ENCODE results near the gene OLFML3. TPM values are rescaled to one million over a fixed set of nuclear protein-coding genes. Genes with fewer than 3 reads are reported as not detected.
A peak's percentile ranks its signal among the peaks of the same experiment; 100 is the strongest.

Gene OLFML3
- total and polyA plus RNA-seq, 2 of the 13 experiments (the other 11 are each of a cell fraction or from before 2014, with no cell fraction given), result 2.0 to 5.1 TPM

- TF ChIP-seq ZNF609 (CRISPR knock-in tag; IDR thresholded peaks at IDR 0.05; ENCODE audit: borderline replicate concordance), result no peak
- no peak for TF ChIP-seq ZNF510 (CRISPR knock-in tag; IDR thresholded peaks at IDR 0.05; ENCODE audit: low read depth)
- TF ChIP-seq PCBP2 (optimal IDR thresholded peaks at IDR 0.05; ENCODE audit: low read depth, low read length, poor library complexity, severe bottlenecking), result no peak
- TF ChIP-seq KDM4B (CRISPR knock-in tag; IDR thresholded peaks at IDR 0.05), result no peak
- no peak for TF ChIP-seq ZNF589 (CRISPR knock-in tag; conservative IDR thresholded peaks at IDR 0.05)
- TF ChIP-seq HMGXB3 (CRISPR knock-in tag; IDR thresholded peaks at IDR 0.05; ENCODE audit: borderline replicate concordance), result no peak
- TF ChIP-seq HNF1B (CRISPR knock-in tag; IDR thresholded peaks at IDR 0.05), result 0 out of 2 replicates have a peak, but pooled peaks have one; percentile 38
- no peak for TF ChIP-seq MLXIP (CRISPR knock-in tag; IDR thresholded peaks at IDR 0.05; ENCODE audit: borderline replicate concordance)
- TF ChIP-seq ZFP90 (CRISPR knock-in tag; IDR thresholded peaks at IDR 0.05; ENCODE audit: borderline replicate concordance), result no peak
- peak; percentile 65; the same call in 1 of the 2 replicates for TF ChIP-seq EHMT2 (IDR thresholded peaks at IDR 0.05; ENCODE audit: borderline replicate concordance, low read depth, low read length)
- no peak for TF ChIP-seq ZNF674 (CRISPR knock-in tag; IDR thresholded peaks at IDR 0.05; ENCODE audit: low read depth)
- no peak for TF ChIP-seq ZMYM2 (CRISPR knock-in tag; IDR thresholded peaks at IDR 0.05)
- no peak for TF ChIP-seq NFIB (CRISPR knock-in tag; IDR thresholded peaks at IDR 0.05; ENCODE audit: borderline replicate concordance)
These were observed at the start of gene OLFML3 (continued) for GRCh38 chr1:113978863-113979702.

Measured in HepG2 (cell line).